GM13977 (cell line): Measurements from ENCODE around the gene ENTPD6.

ENCODE experiments used
- DNase-seq: peaks from one replicate; pipeline ENCODE4 v3.0.0; 2012; ENCODE audit warnings: low spot score
- in situ Hi-C: fragments of 300-500 bp; cut with MboI; formaldehyde crosslinking; loops from one replicate; pipeline ENCODE4 v1.12.0; 2022; ENCODE audit warnings: low sequenced_read_pairs, low pct_unique_long_range_greater_than_20kb, mixed read lengths, inconsistent platforms; ENCODE audit not compliant: unreplicated experiment
- TF ChIP-seq, protein P1 (sequence below): IDR thresholded peaks from 2 replicates; pipeline ENCODE4 v1.5.1; 2012; ENCODE audit warnings: mild to moderate bottlenecking, control low read depth; ENCODE audit not compliant: insufficient read depth; ENCODE audit errors: extremely low read depth, missing control alignments

ENTPD6 gene

DNA sequence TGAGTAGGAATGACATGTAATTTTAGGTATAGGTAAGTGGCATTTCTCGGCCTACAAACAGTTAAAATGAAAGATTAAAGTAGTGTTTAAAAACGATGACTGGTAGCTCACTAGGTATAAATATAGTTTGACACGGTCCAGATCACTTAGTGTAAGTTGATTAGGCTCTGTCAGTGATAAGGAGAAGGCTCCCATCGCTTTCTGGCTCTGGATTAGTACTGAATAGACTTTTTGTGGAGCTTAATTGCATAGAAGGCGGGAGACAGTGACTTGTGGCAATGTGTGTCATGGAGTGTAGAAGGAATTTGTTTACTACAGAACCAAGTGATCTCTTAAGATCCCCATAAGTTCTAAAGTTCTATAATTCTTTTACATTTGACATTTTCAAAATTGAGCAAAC lies 59.1 kb downstream of the ENTPD6 start:
- no peak for DNase-seq
- in situ Hi-C loops, result no loop called here

DNA sequence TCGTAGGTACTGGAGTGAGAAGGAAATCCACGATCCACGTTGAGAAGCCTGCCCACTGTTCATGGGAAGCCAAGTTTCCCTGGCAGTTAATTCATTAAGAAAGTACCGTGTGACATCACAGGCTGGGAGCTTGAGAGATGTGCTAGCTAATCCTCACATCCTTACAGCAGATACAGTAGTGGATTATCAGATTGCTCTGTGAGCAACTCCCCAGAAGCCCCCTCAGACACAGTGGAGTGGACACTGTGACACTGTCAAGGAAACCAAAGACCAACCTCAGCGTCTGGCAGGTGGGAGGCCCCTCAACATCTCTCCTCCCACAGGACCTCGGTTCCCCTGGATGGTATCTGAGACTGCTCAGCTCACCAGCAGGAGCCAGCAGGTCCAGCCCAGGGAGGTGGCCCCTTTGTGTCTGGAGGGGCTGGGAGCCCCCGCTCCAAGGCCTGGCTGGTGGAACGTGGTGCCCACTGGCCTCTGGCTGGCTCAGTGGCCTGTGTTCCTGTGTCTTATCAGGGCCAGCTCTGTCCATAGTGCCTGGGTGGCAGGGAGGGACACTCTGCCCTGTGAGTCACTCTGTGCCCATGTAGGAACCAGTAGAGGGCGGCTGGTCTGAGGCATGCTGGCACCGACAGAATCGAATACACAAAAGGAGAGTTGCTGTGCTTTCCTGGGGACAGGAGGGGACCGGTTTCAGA lies 59.6 kb downstream of the ENTPD6 start:
- DNase-seq, result no peak
- TF ChIP-seq, protein P1, sequence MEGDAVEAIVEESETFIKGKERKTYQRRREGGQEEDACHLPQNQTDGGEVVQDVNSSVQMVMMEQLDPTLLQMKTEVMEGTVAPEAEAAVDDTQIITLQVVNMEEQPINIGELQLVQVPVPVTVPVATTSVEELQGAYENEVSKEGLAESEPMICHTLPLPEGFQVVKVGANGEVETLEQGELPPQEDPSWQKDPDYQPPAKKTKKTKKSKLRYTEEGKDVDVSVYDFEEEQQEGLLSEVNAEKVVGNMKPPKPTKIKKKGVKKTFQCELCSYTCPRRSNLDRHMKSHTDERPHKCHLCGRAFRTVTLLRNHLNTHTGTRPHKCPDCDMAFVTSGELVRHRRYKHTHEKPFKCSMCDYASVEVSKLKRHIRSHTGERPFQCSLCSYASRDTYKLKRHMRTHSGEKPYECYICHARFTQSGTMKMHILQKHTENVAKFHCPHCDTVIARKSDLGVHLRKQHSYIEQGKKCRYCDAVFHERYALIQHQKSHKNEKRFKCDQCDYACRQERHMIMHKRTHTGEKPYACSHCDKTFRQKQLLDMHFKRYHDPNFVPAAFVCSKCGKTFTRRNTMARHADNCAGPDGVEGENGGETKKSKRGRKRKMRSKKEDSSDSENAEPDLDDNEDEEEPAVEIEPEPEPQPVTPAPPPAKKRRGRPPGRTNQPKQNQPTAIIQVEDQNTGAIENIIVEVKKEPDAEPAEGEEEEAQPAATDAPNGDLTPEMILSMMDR, result no peak
- in situ Hi-C loops, result no loop called here

More for the DNA sequence above, 59.1 kb downstream of the ENTPD6 start:
- TF ChIP-seq, protein P1, result no peak

- TF ChIP-seq, protein P1, result no peak
- in situ Hi-C loops, result no loop called here
- no peak for DNase-seq
These were observed 60.8 kb downstream of the ENTPD6 start for GRCh38 chr20:25256226-25256859.

DNA sequence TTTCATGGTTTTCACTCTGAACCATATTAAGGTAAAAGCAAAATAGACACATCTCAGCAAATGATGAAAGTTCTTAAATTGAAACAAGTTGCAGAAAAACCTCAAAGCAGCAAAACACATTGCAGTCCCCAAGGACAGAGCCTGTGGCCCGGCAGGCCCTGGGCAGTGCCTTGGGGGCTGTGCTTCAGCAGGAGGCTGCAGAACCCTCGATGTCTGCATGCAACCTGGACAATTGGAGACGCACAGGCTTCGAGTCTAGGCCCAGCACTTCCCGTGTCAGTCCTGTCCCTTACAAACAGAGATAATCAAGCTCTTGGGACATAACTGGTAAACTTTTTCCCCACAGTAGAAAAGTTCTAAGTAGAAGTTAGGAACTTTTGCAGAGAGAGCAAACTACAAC lies 61.6 kb downstream of the ENTPD6 start:
- in situ Hi-C loops, result no loop called here
- no peak for DNase-seq
- TF ChIP-seq, protein P1, result no peak

GRCh38 chr20:25257756-25258475 lies 62.4 kb downstream of the ENTPD6 start:
- TF ChIP-seq, protein P1, result no peak
- no peak for DNase-seq
- in situ Hi-C loops, result no loop called here

- no peak for DNase-seq
- TF ChIP-seq, protein P1, result no peak
- in situ Hi-C loops, result no loop called here
These were observed 62.9 kb downstream of the ENTPD6 start for GRCh38 chr20:25258476-25258805.
